Smooth muscle cell (in vitro differentiated cells): ENCODE results near the gene TTC39C. TPM values are rescaled to one million over a fixed set of nuclear protein-coding genes. Genes with fewer than 3 reads are reported as not detected.
A peak's percentile ranks its signal among the peaks of the same experiment; 100 is the strongest.

Experiments
- DNase-seq: peaks from one replicate; lab custom pipeline; 2025; ENCODE audit not compliant: unreplicated experiment; lab: John Stamatoyannopoulos, UW
- H2AFZ ChIP-seq: fragments of 200-600 bp; sonication (generic); 2 replicates; pipeline ENCODE4 v1.6.0; 2016; ENCODE audit warnings: antibody characterized with exemption, low read depth, mild to moderate bottlenecking
- H3F3A ChIP-seq: fragments of 200-600 bp; sonication (generic); 2 replicates; pipeline ENCODE4 v1.6.0; 2017; ENCODE audit warnings: antibody characterized with exemption, low read depth
- H3K27ac ChIP-seq: fragments of 200-600 bp; sonication (generic); 2 replicates; pipeline ENCODE4 v1.5.1; 2016; ENCODE audit warnings: low read depth, mild to moderate bottlenecking
- H3K27me3 ChIP-seq: fragments of 200-600 bp; sonication (generic); 2 replicates; pipeline ENCODE4 v1.6.1; 2016; ENCODE audit warnings: low read depth, mild to moderate bottlenecking
- H3K36me3 ChIP-seq: fragments of 200-600 bp; sonication (generic); 2 replicates; pipeline ENCODE4 v1.5.1; 2016; ENCODE audit warnings: low read depth
- H3K4me1 ChIP-seq: fragments of 200-600 bp; sonication (generic); 2 replicates; pipeline ENCODE4 v1.5.1; 2016; ENCODE audit warnings: low read depth
- H3K4me2 ChIP-seq: fragments of 200-600 bp; sonication (generic); 2 replicates; pipeline ENCODE4 v1.6.0; 2016; ENCODE audit warnings: mild to moderate bottlenecking
- H3K4me3 ChIP-seq: fragments of 200-600 bp; sonication (generic); 2 replicates; pipeline ENCODE4 v1.5.1; 2016; ENCODE audit warnings: mild to moderate bottlenecking
- H3K79me2 ChIP-seq: fragments of 200-600 bp; sonication (generic); 2 replicates; pipeline ENCODE4 v1.6.0; 2016; ENCODE audit warnings: low read depth, mild to moderate bottlenecking
- H3K9ac ChIP-seq: fragments of 200-600 bp; sonication (generic); 2 replicates; pipeline ENCODE4 v1.6.0; 2016; ENCODE audit warnings: low read depth
- H3K9me3 ChIP-seq: fragments of 200-600 bp; sonication (generic); replicated peaks from 2 replicates; pipeline ENCODE4 v1.5.1; 2016; ENCODE audit warnings: low read depth
- H4K20me1 ChIP-seq: fragments of 200-600 bp; sonication (generic); 2 replicates; pipeline ENCODE4 v1.6.0; 2016; ENCODE audit warnings: low read depth
- CTCF ChIP-seq: fragments of 200-600 bp; sonication (generic); IDR thresholded peaks from 2 replicates; pipeline ENCODE4 v1.5.1; 2017; ENCODE audit warnings: borderline replicate concordance, mild to moderate bottlenecking, antibody characterized with exemption; ENCODE audit not compliant: insufficient read depth, poor library complexity, severe bottlenecking
- WGBS: methylation state at CpG from one replicate; pipeline ENCODE4 v1.1.7; 2016; ENCODE audit warnings: low lambda C conversion rate; 5-methylcytosine and 5-hydroxymethylcytosine counted together
- polyA plus RNA-seq: library from polyadenylated mRNA; unstranded; fragments of >200 nt; fragmentation: Nextera tagmentation; extraction: Ambion mirVana; gene quantifications from 2 replicates; pipeline ENCODE4 v1.2.1, GENCODE V29; 2016
- total RNA-seq: library from RNA; depleted of rRNA; stranded (reverse); fragments of >200 nt; gene quantifications from 2 replicates; pipeline ENCODE4 v1.2.3, GENCODE V29; 2014

Gene TTC39C
- total and polyA plus RNA-seq, 2 experiments from 2014 or later: 3.1 to 10.4 TPM

- no peak overlapping the region for H3K27ac ChIP-seq
- no peak overlapping the region for H3K9ac ChIP-seq
- H3K36me3 ChIP-seq: peaks cover 5% of the 10 kb centered on the region
- 97% methylated on average over 7 of the region's 7 CpGs for WGBS
- peaks cover 10% of the 10 kb centered on the region for H3K4me1 ChIP-seq
- H4K20me1 ChIP-seq: no peaks in the 10 kb centered on the region
- no peak overlapping the region for H2AFZ ChIP-seq
- H3K79me2 ChIP-seq: no peaks in the 10 kb centered on the region
- H3K9me3 ChIP-seq: no peaks in the 10 kb centered on the region
- no peaks in the 10 kb centered on the region for H3K27me3 ChIP-seq
- peaks cover 4% of the 10 kb centered on the region for H3F3A ChIP-seq
- DNase-seq: no peak
- TF ChIP-seq CTCF: no peak
- H3K4me2 ChIP-seq: no peak overlapping the region
- H3K4me3 ChIP-seq: no peak overlapping the region
These were observed 66.3 kb downstream of the TTC39C start for GRCh38 chr18:24080861-24081260.

- no peaks in the 10 kb centered on the region for H3K4me1 ChIP-seq
- H3K27ac ChIP-seq: no peak overlapping the region
- H2AFZ ChIP-seq: no peak overlapping the region
- 52% methylated on average over 3 of the region's 3 CpGs for WGBS
- no peaks in the 10 kb centered on the region for H3K27me3 ChIP-seq
- H3K9ac ChIP-seq: no peak overlapping the region
- no peak for DNase-seq
- no peaks in the 10 kb centered on the region for H3K79me2 ChIP-seq
- peaks cover 5% of the 10 kb centered on the region for H3K36me3 ChIP-seq
- H3K4me3 ChIP-seq: no peak overlapping the region
- H3F3A ChIP-seq: no peaks in the 10 kb centered on the region
- no peak for TF ChIP-seq CTCF
- peak overlapping the region; percentile 13 for H3K4me2 ChIP-seq
- H3K9me3 ChIP-seq: no peaks in the 10 kb centered on the region
- H4K20me1 ChIP-seq: no peaks in the 10 kb centered on the region
These were observed 69.0 kb downstream of the TTC39C start for GRCh38 chr18:24083550-24083949.

GRCh38 chr18:24086082-24086481, 71.5 kb downstream of the TTC39C start:
- no peak for TF ChIP-seq CTCF
- Histone ChIP-seq H3K4me3 (no peak overlapping the region), H3K9me3 (no peaks in the 10 kb centered on the region), H4K20me1 (no peaks in the 10 kb centered on the region), H3K36me3 (peaks cover 2% of the 10 kb centered on the region), H2AFZ (no peak overlapping the region), H3K9ac (no peak overlapping the region), H3K79me2 (no peaks in the 10 kb centered on the region), H3K4me1 (no peaks in the 10 kb centered on the region), H3K27me3 (no peaks in the 10 kb centered on the region), H3K27ac (no peak overlapping the region), H3K4me2 (no peak overlapping the region), H3F3A (no peaks in the 10 kb centered on the region)
- WGBS: 76% methylated on average over 5 of the region's 5 CpGs
- DNase-seq: no peak

- Histone ChIP-seq H3K4me3 (no peak overlapping the region), H3K79me2 (no peaks in the 10 kb centered on the region), H2AFZ (no peak overlapping the region), H3F3A (no peaks in the 10 kb centered on the region), H3K27ac (no peak overlapping the region), H3K9ac (no peak overlapping the region), H4K20me1 (no peaks in the 10 kb centered on the region), H3K27me3 (no peaks in the 10 kb centered on the region), H3K4me2 (no peak overlapping the region), H3K36me3 (no peaks in the 10 kb centered on the region), H3K4me1 (no peaks in the 10 kb centered on the region), H3K9me3 (no peaks in the 10 kb centered on the region)
- DNase-seq: no peak
- TF ChIP-seq CTCF: no peak
- WGBS: 71% methylated on average over 4 of the region's 4 CpGs
These were observed 74.5 kb downstream of the TTC39C start for GRCh38 chr18:24089076-24089475.
